Measurements from ENCODE around the gene TCERG1. TPM values are rescaled to one million over a fixed set of nuclear protein-coding genes. Genes with fewer than 3 reads are reported as not detected.

Gene TCERG1
- total RNA-seq, 1 experiment from 2014 or later, result 83.5 TPM

DNA sequence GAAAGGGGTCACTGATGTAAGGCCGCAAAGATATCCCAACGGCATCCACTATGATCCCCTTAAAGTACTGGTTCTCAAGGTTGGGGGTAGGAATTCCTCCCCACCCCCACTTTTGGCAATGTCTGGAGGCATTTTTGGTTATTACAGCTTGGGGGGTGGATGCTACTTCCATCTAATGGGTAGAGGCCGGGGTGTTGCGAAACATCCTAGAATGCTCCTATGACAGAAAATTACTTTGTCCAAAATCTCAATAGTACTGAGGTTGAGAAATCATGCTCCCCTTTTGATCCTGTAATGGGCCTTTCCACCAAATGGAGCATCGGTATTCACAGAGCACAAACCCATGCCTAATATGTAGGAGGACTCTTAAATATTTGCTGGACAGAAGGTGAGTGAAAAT is 20.8 kb upstream of the TCERG1 start (continued):
- TF ChIP-seq, protein P1, sequence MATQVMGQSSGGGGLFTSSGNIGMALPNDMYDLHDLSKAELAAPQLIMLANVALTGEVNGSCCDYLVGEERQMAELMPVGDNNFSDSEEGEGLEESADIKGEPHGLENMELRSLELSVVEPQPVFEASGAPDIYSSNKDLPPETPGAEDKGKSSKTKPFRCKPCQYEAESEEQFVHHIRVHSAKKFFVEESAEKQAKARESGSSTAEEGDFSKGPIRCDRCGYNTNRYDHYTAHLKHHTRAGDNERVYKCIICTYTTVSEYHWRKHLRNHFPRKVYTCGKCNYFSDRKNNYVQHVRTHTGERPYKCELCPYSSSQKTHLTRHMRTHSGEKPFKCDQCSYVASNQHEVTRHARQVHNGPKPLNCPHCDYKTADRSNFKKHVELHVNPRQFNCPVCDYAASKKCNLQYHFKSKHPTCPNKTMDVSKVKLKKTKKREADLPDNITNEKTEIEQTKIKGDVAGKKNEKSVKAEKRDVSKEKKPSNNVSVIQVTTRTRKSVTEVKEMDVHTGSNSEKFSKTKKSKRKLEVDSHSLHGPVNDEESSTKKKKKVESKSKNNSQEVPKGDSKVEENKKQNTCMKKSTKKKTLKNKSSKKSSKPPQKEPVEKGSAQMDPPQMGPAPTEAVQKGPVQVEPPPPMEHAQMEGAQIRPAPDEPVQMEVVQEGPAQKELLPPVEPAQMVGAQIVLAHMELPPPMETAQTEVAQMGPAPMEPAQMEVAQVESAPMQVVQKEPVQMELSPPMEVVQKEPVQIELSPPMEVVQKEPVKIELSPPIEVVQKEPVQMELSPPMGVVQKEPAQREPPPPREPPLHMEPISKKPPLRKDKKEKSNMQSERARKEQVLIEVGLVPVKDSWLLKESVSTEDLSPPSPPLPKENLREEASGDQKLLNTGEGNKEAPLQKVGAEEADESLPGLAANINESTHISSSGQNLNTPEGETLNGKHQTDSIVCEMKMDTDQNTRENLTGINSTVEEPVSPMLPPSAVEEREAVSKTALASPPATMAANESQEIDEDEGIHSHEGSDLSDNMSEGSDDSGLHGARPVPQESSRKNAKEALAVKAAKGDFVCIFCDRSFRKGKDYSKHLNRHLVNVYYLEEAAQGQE (IDR thresholded peaks at IDR 0.05; ENCODE audit: low read depth), result no peak
- TF ChIP-seq SP1 (IDR thresholded peaks at IDR 0.05; ENCODE audit: low read depth) (no peak), POLR2AphosphoS5 (IDR thresholded peaks at IDR 0.05; ENCODE audit: low read depth, low read length) (no peak)
- TF ChIP-seq, protein P2, sequence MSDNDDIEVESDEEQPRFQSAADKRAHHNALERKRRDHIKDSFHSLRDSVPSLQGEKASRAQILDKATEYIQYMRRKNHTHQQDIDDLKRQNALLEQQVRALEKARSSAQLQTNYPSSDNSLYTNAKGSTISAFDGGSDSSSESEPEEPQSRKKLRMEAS (IDR thresholded peaks at IDR 0.05), result no peak

DNA sequence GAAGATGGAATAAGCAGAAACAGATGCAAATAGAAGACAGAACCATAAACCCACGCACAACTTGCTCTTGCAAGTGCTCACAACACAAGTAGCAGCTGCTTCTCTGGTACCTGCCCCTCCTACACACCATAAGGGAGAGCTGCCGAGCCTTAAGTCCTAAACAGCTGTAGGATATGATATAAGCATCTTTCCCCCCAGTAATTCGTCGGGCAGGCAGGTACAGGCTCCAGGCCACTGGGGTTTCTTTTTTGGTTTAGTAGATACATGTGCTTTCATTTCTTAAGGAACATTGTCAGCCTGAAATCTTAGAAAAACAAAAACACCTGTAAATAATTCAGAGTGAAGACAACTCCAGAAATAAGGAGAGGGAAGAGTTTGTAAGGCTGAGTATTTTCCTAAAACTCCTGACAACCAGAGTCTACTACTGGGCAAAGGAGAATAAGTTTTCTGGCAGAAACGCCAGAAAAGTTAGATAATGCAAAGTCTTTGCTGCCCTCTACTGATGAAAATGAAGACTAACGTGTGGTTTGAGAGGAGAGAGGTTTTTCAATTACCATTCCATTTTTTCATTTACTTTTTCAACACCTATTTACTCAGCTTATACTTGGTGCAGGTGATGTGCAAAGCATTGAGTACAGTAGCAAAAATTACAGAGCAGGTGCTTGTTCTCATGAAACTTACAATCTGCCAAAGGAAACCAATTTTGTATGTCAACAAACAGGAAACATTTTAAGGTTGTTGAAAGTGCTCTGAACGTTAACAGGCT is 20.1 kb upstream of the TCERG1 start:
- Histone ChIP-seq H3K9me3 (ENCODE audit: control insufficient read depth in 1 of 2, insufficient read depth in 1 of 2, low read depth in 1 of 2, low read length in 2 of 2) (no peaks in the 10 kb centered on the region), H3K4me3 (replicated peaks in 1 of 2; ENCODE audit: low read depth in 1 of 2, low read length in 2 of 2) (no peak overlapping the region), H3K36me3 (ENCODE audit: control insufficient read depth in 1 of 2, insufficient read depth in 2 of 2, low read length in 2 of 2) (no peaks in the 10 kb centered on the region), H3K9me2 (ENCODE audit: insufficient read depth) (no peaks in the 10 kb centered on the region), H4K20me1 (ENCODE audit: insufficient read depth) (no peaks in the 10 kb centered on the region), H3K27me3 (ENCODE audit: insufficient read depth, low read length) (no peaks in the 10 kb centered on the region), H3K27ac (ENCODE audit: low read depth, low read length) (no peak overlapping the region), H2AFZ (ENCODE audit: low read depth, low read length, poor library complexity, severe bottlenecking) (peak overlapping the region; percentile 87), H3K4me1 (ENCODE audit: control insufficient read depth in 1 of 2, insufficient read depth in 2 of 2, low read length in 2 of 2) (no peaks in the 10 kb centered on the region), H3K4me2 (ENCODE audit: low read length) (no peak overlapping the region), H3K79me2 (ENCODE audit: insufficient read depth, low read length) (no peaks in the 10 kb centered on the region), H3K9ac (ENCODE audit: low read length) (no peak overlapping the region)
- POLR2A ChIA-PET, result no interaction called here
- peak; percentile 26 for DNase-seq (ENCODE audit: low read depth, low spot score)
- intact Hi-C loops (cut with micrococcal nuclease), result loop anchor here (1.0 to 10.0 kb wide), 5 partner anchors 136 to 730 kb away; no protein-coding TSS in a partner anchor
- ATAC-seq, result peak; percentile 81
- RAD21 ChIA-PET (ENCODE audit: low non-redundant PET in 1 of 2, low total read pairs in 2 of 2, uncharacterized antibody in 2 of 2, unreplicated experiment in 2 of 2), result interaction anchor here in 1 of 2 experiments (0.6 kb wide), 1 partner anchor 1021 kb away, joined by 3 read pairs; no protein-coding TSS in a partner anchor
- CTCF ChIA-PET, result interaction anchor here (0.6 to 1.2 kb wide), 3 partner anchors 12 to 389 kb away, joined by 3 read pairs; partner anchors contain the start of gene TCERG1
- no TSS peak for BruUV-seq (replicated peaks)
- no peak for TF ChIP-seq ZFX (IDR thresholded peaks at IDR 0.05)
- TF ChIP-seq, protein P3, sequence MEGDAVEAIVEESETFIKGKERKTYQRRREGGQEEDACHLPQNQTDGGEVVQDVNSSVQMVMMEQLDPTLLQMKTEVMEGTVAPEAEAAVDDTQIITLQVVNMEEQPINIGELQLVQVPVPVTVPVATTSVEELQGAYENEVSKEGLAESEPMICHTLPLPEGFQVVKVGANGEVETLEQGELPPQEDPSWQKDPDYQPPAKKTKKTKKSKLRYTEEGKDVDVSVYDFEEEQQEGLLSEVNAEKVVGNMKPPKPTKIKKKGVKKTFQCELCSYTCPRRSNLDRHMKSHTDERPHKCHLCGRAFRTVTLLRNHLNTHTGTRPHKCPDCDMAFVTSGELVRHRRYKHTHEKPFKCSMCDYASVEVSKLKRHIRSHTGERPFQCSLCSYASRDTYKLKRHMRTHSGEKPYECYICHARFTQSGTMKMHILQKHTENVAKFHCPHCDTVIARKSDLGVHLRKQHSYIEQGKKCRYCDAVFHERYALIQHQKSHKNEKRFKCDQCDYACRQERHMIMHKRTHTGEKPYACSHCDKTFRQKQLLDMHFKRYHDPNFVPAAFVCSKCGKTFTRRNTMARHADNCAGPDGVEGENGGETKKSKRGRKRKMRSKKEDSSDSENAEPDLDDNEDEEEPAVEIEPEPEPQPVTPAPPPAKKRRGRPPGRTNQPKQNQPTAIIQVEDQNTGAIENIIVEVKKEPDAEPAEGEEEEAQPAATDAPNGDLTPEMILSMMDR (IDR thresholded peaks at IDR 0.05 in 2 of 3, conservative IDR thresholded peaks at IDR 0.05 in 1 of 3; ENCODE audit: borderline replicate concordance in 1 of 3, insufficient read depth in 1 of 3, low read depth in 2 of 3, low read length in 2 of 3), result peak; percentile 60 to 80 (median 63); a peak in 5 of 6 replicates
- peak; percentile 89 for TF ChIP-seq RAD21 (IDR thresholded peaks at IDR 0.05; ENCODE audit: low read depth)

All from HCT116 (cell line).